NK-92 (cell line): Measurements from ENCODE around the gene BAIAP2L1.
"Not testable (repeated sequence)": the region's sequence is repeated elsewhere in the genome, so short reads cannot be mapped to it uniquely, and the experiment has no call there.

Experiments used
- DNase-seq: peaks from one replicate; lab custom pipeline; 2025; ENCODE audit not compliant: unreplicated experiment; lab: John Stamatoyannopoulos, UW

BAIAP2L1 gene, protein sequence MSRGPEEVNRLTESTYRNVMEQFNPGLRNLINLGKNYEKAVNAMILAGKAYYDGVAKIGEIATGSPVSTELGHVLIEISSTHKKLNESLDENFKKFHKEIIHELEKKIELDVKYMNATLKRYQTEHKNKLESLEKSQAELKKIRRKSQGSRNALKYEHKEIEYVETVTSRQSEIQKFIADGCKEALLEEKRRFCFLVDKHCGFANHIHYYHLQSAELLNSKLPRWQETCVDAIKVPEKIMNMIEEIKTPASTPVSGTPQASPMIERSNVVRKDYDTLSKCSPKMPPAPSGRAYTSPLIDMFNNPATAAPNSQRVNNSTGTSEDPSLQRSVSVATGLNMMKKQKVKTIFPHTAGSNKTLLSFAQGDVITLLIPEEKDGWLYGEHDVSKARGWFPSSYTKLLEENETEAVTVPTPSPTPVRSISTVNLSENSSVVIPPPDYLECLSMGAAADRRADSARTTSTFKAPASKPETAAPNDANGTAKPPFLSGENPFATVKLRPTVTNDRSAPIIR

DNA sequence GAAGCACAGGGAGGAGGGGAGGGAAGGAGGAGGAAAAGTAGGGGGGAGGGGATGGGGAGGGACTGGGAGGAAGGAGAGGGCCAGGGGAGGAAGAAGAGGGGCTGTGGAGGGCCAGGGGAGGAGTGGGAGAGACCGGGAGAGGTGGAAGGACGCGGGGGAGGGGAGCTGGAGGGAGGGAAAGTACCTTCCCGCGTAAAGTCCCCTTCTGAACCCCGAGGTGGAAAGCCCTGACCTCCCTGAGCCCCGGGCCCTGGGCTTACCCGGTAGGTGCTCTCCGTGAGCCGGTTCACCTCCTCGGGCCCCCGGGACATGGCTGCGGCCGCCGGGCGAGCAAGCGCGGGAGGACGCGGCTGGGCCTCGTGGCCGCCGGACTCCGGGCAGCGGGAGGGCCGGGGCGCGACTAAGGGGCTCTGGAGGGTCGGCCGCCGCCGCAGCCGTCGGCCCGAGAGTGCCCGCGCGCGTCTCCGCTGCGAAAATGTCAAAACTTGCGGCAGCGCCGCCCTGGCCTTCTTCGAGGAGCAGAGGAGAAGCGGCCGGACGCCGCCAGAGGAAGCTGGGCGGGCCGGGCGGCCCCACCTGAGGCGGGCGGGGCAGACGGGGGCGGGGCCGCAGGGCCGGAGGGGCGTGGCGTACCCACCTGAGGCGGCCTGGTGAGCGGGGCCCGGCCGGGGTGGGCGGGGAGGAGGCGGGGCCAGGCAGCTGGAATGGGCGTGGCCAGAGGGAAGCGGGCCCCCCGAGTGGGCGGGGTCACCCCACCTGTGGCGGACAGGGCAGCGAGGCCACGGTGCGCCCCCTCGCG, at the start of gene BAIAP2L1:
Gene BAIAP2L1 (minus strand): TSS at position 549 of the 799 bp plus-strand sequence. CDS start 238 bp downstream, at position 311.
- no peak for DNase-seq

DNA sequence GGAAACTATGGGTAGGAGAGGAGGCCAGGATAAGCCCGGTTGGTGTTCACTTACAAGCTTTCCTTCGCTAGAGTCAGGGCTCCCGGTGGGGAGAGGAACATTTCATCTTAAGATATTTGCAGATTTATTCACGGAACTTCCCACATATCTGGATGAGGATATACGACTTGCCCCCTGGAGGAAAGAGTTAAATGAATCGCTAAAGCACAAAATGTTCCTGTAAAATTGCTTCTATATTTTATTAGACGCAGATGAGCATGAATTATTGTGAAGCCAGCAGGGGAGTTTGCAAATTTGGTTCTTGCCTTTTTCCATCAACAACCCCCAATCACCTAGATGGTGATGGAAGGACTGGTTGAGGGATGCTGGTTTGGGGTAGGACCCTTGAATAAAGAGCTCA, 47.9 kb upstream of the BAIAP2L1 start:
- no peak for DNase-seq

GRCh38 chr7:98440992-98441391, 40.1 kb upstream of the BAIAP2L1 start:
- not testable (repeated sequence) for DNase-seq

- DNase-seq: no peak
Observed at GRCh38 chr7:98439484-98439883, 38.6 kb upstream of the BAIAP2L1 start.

- DNase-seq: no peak
Observed at GRCh38 chr7:98434087-98434486, 33.2 kb upstream of the BAIAP2L1 start.

- DNase-seq: no peak
Observed at GRCh38 chr7:98429799-98430198, 28.9 kb upstream of the BAIAP2L1 start.

DNA sequence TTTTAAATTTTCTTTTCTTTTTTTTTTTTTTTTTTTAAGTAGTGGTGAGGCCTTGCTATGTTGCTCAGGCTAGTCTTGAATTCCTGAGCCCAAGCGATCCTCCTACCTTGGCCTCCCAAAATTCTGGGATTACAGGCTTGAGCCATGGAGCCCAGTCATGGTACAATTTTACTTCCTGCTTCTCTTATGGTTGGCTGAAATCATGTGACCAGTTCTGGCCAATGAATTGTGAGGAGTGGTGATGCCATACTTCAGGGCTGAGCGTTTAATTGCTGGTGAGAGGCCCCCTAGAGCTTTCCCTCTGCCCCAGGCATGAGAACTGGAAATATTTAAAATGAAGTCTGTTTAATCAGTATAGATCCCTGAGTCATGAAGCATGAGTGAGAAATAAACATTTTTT, 22.2 kb upstream of the BAIAP2L1 start:
- DNase-seq: no peak

GRCh38 chr7:98420966-98421612, 20.2 kb upstream of the BAIAP2L1 start:
- DNase-seq: no peak

DNA sequence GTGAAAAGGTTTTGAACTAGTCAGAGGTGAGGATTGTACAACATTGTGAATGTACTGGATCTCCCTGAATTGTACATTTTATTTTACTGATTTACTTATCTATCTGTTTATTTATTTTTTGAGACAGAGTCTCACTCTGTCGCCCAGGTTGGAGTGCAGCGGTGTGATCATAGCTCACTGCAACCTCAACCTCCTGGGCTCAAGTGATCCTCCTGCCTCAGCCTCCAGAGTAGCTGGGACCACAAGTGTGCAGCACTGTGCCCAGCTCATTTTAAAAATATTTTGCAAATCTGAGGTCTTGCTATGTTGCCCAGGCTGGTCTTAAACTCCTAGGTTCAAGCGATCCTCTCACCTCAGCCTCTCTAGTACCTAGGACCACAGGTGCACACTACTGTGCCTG, 19.1 kb upstream of the BAIAP2L1 start:
- DNase-seq: not testable (repeated sequence)

DNA sequence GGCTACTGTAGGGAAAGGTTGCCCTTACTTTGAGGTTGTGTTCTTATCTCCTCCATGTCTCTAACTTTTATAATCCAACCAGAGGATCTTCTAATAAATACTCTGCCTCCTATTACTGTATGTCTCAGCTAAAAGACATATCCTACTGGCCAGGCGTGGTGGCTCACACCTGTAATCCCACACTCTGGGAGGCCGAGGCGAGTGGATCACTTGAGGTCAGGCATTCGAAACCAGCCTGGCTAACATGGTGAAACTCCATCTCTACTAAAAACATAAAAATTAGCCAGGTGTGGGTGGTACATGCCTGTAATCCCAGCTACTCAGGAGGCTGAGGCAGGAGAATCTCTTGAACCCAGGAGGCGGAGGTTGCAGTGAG, 18.4 kb upstream of the BAIAP2L1 start:
- DNase-seq: not testable (repeated sequence)

DNA sequence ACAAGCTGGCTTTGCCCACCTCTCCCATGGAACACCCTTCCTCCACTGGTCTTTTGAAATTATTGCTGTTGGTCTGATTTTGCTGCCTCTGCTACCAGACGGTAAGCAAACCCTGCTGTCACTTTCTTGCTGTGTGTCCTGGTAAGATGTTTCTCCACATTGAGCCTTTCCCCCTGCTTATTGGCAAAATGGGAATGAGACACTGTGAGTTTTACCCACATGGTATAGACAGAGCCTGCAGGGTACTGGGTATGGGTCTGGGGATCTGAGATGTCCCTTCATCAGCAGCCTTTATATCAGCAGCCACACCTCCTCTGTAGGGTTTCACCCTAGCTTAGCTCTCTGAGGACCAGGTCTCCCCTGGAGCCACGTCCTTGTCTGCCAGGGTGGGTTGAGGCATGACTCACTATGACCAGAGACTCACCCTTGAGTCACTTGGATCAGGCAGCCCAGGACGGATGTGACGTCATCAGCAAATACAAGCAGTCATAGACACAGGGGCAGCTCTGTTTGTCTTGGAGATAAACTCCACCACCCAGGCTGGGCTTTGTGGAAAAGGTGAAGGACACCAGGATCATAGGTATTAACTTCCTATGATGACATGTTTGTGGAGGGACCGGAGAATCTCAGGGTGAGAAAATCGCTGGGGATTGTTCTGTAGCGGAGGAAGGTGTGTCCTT, 17.9 kb upstream of the BAIAP2L1 start:
- DNase-seq: no peak

DNA sequence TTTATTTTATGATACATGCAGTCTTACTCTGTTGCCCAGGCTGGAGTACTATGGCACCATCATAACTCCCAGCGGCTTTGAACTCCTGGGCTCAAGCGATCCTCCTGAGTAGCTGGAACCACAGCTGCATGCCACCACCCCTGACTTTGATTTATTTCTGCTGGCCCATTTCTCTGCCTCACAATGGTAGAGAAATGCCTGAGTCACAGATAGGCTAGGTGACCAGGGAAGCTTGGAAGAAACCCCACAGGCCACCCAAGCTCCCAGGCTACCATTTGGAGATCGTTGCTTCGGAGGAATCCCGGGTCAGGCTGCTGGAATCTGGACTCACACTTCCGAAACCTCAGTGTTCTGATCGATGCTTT, 17.4 kb upstream of the BAIAP2L1 start:
- no peak for DNase-seq

DNA sequence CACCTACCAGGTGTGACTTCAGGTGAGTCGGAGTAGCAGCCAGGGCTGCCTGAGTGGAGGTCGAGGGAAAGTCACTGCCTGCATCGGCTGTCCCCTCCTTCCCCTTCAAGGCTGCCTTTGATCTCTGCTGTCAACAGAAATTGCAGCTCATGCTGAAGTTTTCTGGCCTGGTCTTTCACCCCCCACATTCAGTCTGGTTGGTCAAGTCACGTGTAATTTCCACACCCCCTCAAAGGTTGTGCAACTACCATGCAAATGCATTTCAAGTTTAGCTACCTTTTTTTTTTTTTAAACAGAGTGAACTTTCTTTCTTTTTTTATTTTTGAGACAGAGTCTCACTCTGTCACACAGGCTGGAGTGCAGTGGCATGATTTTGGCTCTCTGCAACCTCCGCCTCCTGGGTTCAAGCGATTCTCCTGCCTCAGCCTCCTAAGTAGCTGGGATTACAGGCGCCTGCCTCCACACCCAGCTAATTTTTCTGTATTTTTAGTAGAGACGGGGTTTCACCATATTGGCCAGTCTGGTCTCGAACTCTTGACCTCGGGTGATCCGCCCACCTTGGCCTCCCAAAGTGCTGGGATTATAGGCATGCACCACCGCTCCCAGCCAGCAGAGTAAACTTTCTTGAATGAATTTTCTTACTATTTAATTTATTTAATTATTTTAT, 16.8 kb upstream of the BAIAP2L1 start:
- DNase-seq: not testable (repeated sequence)

- no peak for DNase-seq
Observed at GRCh38 chr7:98414205-98414900, 13.5 kb upstream of the BAIAP2L1 start.

DNA sequence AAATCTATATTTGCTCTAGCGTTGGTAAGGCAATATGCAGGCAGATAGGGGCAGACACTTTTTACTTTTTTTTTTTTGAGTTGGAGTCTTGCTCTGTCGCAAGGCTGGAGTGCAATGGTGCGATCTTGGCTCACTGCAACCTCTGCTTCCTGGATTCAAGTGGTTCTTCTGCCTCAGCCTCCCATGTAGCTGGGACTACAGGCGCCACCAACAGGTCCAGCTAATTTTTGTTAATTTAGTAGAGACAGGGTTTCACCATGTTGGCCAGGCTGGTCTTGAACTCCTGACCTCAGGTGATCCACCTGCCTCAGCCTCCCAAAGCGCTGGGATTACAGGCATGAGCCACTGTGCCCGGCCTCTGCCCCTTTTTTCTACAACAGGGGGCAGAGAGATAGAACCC, 12.8 kb upstream of the BAIAP2L1 start:
- DNase-seq: not testable (repeated sequence)

GRCh38 chr7:98409843-98410242, 9.0 kb upstream of the BAIAP2L1 start:
- DNase-seq: no peak

GRCh38 chr7:98408146-98408545, 7.3 kb upstream of the BAIAP2L1 start:
- DNase-seq: not testable (repeated sequence)

DNA sequence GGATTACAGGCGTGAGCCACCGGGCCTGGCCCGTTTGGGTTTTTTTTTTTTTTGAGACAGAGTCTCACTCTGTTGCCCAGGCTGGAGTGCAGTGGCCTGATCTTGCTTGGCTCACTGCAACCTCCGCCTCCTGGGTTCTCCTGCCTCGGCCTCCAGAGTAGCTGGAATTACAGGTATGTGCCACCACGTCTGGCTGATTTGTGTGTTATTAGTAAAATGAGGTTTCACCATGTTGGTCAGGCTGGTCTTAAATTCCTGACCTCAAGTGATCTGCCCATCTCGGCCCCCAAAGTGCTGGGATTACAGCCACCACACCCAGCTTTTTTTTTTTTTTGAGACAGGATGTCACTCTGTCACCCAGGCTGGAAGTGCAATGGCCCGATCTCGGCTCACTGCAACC, 5.9 kb upstream of the BAIAP2L1 start:
- no peak for DNase-seq

GRCh38 chr7:98404840-98405239, 4.0 kb upstream of the BAIAP2L1 start:
- no peak for DNase-seq
